ENCODE measurements around the gene TMED1.
"Not testable (repeated sequence)": the region's sequence is repeated elsewhere in the genome, so short reads cannot be mapped to it uniquely, and the experiment has no call there.

DNA sequence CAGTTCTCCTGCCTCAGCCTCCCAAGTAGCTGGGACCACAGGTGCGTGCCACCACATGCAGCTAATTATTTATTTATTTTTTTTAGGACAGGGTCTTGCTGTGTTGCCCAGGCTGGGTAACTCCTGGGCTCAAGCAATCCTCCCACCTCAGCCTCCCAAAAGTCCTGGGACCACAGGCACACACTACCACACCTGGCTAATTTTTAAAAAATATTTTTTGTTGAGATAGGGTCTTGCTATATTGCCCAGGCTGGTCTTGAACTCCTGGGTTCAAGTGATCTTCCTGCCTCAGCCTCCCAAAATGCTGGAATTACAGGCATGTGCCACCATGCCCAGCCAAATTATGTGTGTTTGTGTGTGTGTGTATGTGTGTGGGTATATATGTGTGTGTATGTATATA, 20.9 kb upstream of the TMED1 start:
- TF ChIP-seq NR3C1 (CRISPR knock-in tag; IDR thresholded peaks at IDR 0.05); ATF6 (CRISPR knock-in tag; IDR thresholded peaks at IDR 0.05); POLR2AphosphoS5 (IDR thresholded peaks at IDR 0.05; ENCODE audit: control insufficient read depth, insufficient read depth, low read depth, low read length); POLR2A (conservative IDR thresholded peaks at IDR 0.05); XRCC4 (IDR thresholded peaks at IDR 0.05; ENCODE audit: extremely low read depth, insufficient read depth, insufficient read length); TAF7 (tag; IDR thresholded peaks at IDR 0.05); U2AF2 (optimal IDR thresholded peaks at IDR 0.05; ENCODE audit: low read depth, low read length); YY1 (IDR thresholded peaks at IDR 0.05; ENCODE audit: borderline replicate concordance in 1 of 3, control insufficient read depth in 1 of 3, extremely low read depth in 1 of 3, insufficient read depth in 3 of 3, insufficient read length in 1 of 3, insufficient replicate concordance in 2 of 3, low read depth in 1 of 3, low read length in 2 of 3); CEBPB (tag; IDR thresholded peaks at IDR 0.05); TAF9B (IDR thresholded peaks at IDR 0.05; ENCODE audit: partially characterized antibody); MAFG (tag; conservative IDR thresholded peaks at IDR 0.05); STAT5B (CRISPR knock-in tag; IDR thresholded peaks at IDR 0.05): not testable (repeated sequence)
- TF ChIP-seq, protein P1, sequence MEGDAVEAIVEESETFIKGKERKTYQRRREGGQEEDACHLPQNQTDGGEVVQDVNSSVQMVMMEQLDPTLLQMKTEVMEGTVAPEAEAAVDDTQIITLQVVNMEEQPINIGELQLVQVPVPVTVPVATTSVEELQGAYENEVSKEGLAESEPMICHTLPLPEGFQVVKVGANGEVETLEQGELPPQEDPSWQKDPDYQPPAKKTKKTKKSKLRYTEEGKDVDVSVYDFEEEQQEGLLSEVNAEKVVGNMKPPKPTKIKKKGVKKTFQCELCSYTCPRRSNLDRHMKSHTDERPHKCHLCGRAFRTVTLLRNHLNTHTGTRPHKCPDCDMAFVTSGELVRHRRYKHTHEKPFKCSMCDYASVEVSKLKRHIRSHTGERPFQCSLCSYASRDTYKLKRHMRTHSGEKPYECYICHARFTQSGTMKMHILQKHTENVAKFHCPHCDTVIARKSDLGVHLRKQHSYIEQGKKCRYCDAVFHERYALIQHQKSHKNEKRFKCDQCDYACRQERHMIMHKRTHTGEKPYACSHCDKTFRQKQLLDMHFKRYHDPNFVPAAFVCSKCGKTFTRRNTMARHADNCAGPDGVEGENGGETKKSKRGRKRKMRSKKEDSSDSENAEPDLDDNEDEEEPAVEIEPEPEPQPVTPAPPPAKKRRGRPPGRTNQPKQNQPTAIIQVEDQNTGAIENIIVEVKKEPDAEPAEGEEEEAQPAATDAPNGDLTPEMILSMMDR (IDR thresholded peaks at IDR 0.05 in 2 of 3, conservative IDR thresholded peaks at IDR 0.05 in 1 of 3; ENCODE audit: insufficient read depth in 2 of 3, low read depth in 1 of 3, low read length in 3 of 3) = not testable (repeated sequence)
- TF ChIP-seq, protein P2, sequence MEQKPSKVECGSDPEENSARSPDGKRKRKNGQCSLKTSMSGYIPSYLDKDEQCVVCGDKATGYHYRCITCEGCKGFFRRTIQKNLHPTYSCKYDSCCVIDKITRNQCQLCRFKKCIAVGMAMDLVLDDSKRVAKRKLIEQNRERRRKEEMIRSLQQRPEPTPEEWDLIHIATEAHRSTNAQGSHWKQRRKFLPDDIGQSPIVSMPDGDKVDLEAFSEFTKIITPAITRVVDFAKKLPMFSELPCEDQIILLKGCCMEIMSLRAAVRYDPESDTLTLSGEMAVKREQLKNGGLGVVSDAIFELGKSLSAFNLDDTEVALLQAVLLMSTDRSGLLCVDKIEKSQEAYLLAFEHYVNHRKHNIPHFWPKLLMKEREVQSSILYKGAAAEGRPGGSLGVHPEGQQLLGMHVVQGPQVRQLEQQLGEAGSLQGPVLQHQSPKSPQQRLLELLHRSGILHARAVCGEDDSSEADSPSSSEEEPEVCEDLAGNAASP (IDR thresholded peaks at IDR 0.05) = not testable (repeated sequence)

All from K562 (cell line).